ENCODE measurements around the gene LHFPL6.

GRCh38 chr13:39599842-39600241, 3.2 kb downstream of the LHFPL6 start:
- TF ChIP-seq, protein P1, sequence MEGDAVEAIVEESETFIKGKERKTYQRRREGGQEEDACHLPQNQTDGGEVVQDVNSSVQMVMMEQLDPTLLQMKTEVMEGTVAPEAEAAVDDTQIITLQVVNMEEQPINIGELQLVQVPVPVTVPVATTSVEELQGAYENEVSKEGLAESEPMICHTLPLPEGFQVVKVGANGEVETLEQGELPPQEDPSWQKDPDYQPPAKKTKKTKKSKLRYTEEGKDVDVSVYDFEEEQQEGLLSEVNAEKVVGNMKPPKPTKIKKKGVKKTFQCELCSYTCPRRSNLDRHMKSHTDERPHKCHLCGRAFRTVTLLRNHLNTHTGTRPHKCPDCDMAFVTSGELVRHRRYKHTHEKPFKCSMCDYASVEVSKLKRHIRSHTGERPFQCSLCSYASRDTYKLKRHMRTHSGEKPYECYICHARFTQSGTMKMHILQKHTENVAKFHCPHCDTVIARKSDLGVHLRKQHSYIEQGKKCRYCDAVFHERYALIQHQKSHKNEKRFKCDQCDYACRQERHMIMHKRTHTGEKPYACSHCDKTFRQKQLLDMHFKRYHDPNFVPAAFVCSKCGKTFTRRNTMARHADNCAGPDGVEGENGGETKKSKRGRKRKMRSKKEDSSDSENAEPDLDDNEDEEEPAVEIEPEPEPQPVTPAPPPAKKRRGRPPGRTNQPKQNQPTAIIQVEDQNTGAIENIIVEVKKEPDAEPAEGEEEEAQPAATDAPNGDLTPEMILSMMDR (IDR thresholded peaks at IDR 0.05) = no peak
- no peak for TF ChIP-seq POLR2A (IDR thresholded peaks at IDR 0.05)

Measured in esophagus squamous epithelium (tissue), 4 donors.